Measurements from ENCODE around the gene VEGFC.

DNA sequence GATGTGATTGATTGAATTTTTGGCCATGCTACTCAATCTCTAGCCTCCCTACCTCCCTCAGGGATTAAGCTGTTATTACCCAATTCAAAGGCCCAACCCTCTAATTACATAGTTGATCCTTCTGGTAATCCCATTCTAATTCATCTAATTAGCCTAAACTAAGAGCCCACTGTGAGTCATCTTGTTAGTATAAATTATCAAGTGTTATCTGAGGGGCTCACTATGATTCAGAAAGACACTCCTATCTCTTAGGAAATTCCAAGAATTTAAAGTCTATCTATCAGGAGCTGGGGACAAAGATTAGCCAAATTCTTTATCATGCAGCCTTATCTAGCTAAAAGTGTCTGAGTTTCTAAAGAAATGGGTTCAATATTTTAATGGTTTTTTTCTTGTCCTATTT lies 32.9 kb upstream of the VEGFC start:
- TF ChIP-seq, protein P1, sequence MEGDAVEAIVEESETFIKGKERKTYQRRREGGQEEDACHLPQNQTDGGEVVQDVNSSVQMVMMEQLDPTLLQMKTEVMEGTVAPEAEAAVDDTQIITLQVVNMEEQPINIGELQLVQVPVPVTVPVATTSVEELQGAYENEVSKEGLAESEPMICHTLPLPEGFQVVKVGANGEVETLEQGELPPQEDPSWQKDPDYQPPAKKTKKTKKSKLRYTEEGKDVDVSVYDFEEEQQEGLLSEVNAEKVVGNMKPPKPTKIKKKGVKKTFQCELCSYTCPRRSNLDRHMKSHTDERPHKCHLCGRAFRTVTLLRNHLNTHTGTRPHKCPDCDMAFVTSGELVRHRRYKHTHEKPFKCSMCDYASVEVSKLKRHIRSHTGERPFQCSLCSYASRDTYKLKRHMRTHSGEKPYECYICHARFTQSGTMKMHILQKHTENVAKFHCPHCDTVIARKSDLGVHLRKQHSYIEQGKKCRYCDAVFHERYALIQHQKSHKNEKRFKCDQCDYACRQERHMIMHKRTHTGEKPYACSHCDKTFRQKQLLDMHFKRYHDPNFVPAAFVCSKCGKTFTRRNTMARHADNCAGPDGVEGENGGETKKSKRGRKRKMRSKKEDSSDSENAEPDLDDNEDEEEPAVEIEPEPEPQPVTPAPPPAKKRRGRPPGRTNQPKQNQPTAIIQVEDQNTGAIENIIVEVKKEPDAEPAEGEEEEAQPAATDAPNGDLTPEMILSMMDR (conservative IDR thresholded peaks at IDR 0.05 in 1 of 2, IDR thresholded peaks at IDR 0.05 in 1 of 2; ENCODE audit: extremely low read depth in 1 of 2, insufficient read depth in 1 of 2, low read depth in 1 of 2, low read length in 2 of 2), result no peak
- TF ChIP-seq EZH2 (IDR thresholded peaks at IDR 0.05; ENCODE audit: borderline replicate concordance, low read length), result no peak

Data from mammary epithelial cell (primary cell).